NCI-H526 (cell line): ENCODE measurements around the gene TKTL1.
"Not testable (repeated sequence)": the region's sequence is repeated elsewhere in the genome, so short reads cannot be mapped to it uniquely, and the experiment has no call there.

ENCODE experiments used
- DNase-seq, 2 experiments: peaks; one replicate each; lab custom pipeline; 2025; lab: John Stamatoyannopoulos, UW

TKTL1 gene

GRCh38 chrX:154343620-154344019, 48.0 kb downstream of the TKTL1 start:
- DNase-seq, result not testable (repeated sequence)

DNA sequence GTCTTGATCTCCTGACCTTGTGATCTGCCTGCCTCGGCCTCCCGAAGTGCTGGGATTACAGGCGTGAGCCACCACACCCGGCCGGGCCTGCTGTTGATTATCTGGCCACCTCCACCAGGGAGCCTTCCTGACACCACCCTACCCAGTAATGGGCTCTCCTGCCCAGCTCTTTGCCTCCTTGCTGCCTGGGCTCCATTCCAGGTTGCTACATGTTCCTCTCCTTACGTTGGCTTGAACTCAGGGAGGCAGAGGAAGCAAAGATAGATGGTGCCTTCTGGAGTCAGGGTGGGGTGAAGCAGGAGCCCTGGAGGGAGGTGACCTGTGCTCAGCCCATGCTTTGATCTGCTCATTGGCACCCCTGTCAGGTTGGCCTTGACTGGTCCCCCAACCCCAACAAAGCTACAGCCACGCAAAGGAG, 52.5 kb downstream of the TKTL1 start:
- DNase-seq, result no peak

DNA sequence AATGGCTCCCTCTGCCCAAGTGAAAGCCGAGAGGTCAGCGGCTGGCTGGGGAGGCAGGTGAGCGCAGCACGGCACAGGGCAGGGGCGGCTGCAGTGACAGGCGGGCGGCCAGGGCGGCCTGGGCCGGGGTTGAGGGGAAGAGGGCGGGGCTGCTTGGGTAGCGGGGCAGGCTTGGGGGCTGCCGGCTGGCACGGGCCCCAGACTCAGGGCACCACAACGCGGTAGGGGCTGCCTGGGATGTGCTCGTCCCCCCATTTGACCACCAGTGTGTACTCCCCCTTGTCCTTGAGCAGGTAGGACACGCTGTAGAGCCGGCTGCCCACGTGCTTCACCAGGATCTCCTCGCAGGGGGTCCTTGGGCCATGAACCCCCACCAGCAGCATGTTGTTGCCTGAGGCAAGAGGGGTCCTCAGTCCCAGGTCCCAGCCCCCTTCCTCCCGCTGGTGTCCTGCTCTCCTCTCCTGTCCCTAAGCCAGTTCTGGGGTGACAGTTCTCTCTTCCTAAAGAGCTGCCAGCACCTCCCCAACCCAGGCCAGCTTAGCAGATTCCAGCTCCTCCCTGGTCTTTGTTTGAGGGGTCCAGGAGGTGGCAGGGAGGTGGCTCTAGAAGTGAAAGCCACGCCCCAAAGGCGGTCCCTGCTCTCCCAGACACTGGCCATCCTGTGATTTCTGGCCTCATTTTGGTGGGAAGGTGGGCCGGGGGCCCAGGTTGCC, 53.2 kb downstream of the TKTL1 start:
- no peak for DNase-seq

DNA sequence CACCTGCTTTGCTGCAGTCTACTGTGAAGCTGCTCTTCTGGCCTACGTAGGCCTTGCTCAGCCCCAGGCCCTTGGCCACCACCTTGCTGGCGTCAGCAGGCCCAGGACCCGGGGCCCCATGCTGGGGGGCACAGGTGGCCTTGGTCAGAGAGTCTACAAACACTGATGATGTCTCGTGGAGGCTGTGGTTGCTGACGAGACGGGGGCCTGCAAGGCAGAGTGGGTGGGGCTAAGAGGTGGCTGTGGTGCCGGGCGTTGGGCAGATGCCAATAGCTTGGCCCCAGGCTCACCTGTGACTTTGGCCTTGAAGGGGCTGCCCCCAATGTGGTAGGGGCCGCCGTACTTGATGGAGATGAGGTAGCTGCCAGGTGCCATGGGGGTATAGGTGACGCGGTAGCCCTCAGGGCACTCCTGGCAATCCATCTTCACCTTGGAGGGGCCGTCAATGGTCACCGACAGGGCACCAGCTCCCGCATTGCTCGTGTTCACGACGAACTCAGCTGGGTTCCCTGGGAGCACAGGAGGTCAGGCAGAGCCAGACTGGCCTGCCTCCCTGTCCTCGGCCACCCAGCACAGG, 53.9 kb downstream of the TKTL1 start:
- DNase-seq, result no peak

DNA sequence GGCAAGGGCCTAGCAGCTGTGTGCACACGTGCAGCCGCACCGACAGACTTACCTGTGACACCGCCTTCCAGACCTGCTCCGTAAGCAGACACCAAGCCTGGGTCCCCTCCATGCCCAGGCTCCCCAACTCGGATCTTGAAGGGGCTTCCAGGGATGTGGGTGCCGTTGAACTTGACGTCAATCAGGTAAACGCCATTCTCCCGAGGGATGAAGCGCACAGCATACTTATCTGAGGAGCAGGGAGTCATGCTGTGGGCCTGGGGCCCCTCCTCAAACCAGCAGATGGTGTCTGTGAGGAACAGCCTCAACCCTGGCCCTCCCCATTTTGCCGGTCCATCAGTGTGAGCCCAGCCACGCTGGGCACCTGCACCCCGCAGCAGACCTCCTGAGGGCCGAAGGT, 54.4 kb downstream of the TKTL1 start:
- no peak for DNase-seq

- DNase-seq, result no peak
Measured at GRCh38 chrX:154350429-154351182, 55.0 kb downstream of the TKTL1 start.

DNA sequence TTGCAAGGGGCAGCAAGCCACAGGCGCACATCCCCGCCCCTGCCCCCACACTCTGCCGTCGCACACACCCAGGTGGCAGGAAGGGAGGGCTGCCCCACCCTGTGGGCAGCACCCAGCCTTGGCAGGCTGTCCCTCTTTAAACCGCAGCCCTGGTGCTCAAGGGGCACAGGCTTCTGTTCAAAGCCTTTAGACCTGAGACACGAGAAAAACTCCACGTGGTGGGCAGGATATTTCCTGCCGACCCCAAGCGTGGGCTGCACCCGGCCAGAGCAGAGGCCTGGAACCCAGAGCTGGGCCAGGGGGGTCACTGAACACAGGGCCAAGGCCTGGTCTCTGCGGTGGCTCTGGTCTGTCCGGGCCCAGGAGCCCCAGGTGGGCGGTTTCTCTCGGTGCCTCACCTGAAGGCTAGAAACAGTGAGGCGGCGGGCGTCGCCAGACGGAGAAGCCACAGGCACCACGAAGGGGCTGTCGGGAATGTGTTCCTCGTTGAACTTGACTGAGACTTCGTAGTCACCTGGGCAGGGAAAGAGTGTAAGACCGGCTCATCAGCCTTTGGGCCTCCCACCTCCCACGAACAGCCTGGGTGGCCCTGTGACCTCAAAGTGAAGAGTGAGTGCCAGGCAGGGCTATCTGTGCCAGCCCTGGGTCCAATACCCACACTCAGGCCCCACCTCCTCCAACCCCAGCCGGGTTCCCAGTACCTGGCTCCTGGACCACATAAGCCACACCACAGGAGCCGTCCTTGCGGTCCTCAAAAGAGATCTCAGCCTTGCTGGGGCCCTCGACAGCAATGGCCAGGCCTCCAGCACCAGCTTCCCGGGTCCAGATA, 55.8 kb downstream of the TKTL1 start:
- DNase-seq, result no peak

GRCh38 chrX:154352012-154352401, 56.4 kb downstream of the TKTL1 start:
- DNase-seq, result no peak

DNA sequence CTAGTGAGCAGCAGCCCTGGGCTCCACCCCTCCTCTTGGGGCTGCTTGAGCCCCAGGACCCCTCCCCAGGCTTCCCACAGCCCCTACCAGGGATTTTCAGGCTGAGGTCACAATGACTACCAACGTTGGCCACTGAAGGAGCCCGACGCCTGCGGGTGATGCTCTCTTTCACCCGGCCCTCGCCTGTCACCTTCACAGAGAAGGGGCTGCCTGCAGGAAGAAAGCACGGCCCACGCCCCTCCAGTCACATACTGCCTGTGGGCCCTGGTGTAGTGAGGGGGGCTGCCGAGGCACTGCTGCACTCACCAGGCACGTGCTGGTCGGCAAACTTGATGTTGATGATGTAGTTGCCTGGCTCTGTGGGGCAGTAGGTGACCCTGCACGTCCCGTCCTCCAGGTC, 56.9 kb downstream of the TKTL1 start:
- no peak for DNase-seq

GRCh38 chrX:154353172-154353843, 57.7 kb downstream of the TKTL1 start:
- DNase-seq, result no peak

GRCh38 chrX:154354013-154354412, 58.4 kb downstream of the TKTL1 start:
- no peak for DNase-seq

GRCh38 chrX:154354516-154354915, 58.9 kb downstream of the TKTL1 start:
- no peak for DNase-seq

DNA sequence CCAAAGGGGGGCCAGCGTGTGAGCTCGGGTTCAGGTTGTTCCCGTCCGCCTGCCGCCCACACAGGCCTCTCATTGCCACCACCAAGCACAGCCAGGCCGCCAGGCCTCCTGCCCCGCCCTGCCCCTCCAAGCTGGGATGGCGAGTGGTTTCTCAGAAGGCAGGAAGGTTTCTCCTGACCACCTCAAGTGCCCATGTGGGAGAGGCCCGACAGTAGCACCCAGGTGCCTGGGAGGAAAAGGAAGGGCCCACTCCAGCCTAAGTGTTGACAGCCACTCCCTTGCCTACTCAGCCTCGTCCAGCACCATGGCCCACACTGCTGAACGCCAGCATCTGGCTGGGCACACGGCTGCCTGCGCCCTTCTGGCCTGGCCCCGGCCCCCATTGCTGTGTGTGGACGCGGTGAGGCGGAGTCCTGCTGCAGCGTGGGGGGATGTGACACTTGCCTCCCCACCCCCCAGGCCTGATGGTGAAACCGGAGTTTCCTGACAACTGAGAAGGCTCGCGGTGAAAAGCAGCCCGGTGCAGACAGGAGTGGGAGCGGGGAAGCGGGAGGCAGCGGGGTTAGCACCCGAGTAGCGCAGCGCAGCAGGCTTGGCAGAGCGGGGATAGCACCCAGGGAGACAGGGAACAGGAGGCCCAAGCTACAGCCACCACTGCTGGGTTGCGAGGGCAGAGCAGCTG, 59.6 kb downstream of the TKTL1 start:
- no peak for DNase-seq

DNA sequence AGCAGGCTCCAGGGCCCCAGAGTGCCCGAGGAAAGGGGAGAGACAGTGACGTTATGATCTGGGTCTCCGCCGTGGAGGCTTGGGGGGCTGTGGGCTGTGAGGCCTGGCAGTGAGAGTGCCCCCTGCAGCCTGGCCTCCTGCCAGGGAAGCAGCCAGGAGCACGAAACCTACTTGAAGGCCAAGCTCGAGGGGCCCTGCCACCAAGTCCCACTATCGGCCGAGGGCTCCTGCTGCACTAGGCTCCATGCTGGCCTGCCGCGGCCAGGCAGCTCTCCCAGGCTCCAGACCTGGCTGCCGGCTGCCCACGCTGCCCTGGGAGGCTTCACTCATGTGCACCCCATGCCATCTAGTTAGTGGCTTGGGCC, 60.2 kb downstream of the TKTL1 start:
- DNase-seq, result no peak

GRCh38 chrX:154356596-154356995, 61.0 kb downstream of the TKTL1 start:
- DNase-seq, result no peak

- DNase-seq, result no peak
Measured at GRCh38 chrX:154357205-154357604, 61.6 kb downstream of the TKTL1 start.

DNA sequence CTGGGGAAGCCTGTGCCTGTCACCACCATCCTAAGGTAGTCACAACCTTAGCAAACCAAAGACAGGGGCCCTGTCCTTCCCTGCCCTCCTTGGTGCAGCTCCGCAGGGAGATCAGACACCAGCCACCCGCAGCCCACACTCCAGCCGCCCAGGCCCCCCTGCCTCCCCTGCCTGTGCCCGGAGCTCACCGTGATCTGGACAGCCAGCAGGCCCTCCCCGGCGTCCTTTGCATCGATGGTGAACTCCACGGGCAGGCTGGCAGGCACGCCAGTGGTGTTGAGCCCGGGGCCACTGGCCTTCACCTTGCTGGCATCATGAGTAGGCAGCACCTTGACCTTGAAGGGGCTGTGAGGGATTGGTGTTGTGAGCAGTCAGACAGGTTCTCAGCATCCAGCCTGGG, 62.4 kb downstream of the TKTL1 start:
- DNase-seq, result no peak

- DNase-seq, result no peak
Measured at GRCh38 chrX:154358829-154359228, 63.2 kb downstream of the TKTL1 start.

DNA sequence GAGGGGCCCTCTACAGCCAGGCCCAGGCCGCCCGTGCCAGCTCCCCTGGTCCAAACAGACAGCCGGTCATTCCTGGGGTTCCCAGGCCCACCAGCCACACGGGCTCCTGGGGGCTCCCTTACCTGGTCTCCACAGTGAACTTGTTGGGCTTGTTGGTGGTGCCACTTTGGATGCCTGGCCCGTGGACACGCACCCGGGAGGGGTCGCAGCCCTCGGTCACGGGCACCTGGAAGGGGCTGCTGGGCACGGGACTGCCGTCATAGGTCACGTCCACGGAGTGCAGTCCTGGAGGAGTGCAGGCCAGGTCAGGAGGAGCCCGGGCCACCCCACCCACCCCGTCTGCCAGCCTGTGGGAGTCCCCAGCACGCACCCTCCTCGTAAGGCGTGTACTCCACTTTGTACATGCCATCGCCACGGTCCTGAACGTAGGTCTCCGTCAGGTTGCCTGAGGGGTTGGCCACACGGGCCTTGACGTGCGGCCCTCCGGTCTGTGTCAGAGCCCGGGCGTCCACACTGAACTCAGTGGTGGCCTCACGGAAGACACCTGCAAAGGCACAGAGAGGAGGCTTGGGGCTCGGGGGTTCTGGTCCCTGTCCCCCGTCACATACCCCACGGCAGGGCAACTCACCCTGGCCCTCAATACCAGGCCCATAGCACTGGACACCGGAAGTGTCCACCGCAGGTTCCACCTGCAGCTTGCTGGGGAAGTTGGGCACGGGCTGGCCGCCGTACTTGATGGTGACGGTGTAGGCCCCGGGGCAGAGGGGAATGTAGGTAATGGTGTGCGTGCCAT, 64.0 kb downstream of the TKTL1 start:
- no peak for DNase-seq

- no peak for DNase-seq
Measured at GRCh38 chrX:154360155-154360713, 64.6 kb downstream of the TKTL1 start.
